GM18517 (cell line): ENCODE results near the gene MRTFB.
"Not testable (repeated sequence)": the region's sequence is repeated elsewhere in the genome, so short reads cannot be mapped to it uniquely, and the experiment has no call there.

Experiments
- ATAC-seq: cut with Tn5 transposase; IDR thresholded peaks from one replicate; pipeline ENCODE4 v1.9.1; 2021; ENCODE audit warnings: mild to moderate bottlenecking, moderate library complexity; ENCODE audit not compliant: unreplicated experiment

MRTFB gene

GRCh38 chr16:14182999-14183398 is 111.9 kb downstream of the MRTFB start:
- ATAC-seq, result no peak

- not testable (repeated sequence) for ATAC-seq
Measured at GRCh38 chr16:14183962-14184361, 112.8 kb downstream of the MRTFB start.

- ATAC-seq, result no peak
Measured at GRCh38 chr16:14186007-14186794, 115.1 kb downstream of the MRTFB start.

GRCh38 chr16:14186795-14187221 is 115.7 kb downstream of the MRTFB start:
- ATAC-seq, result no peak

GRCh38 chr16:14187517-14188338 is 116.6 kb downstream of the MRTFB start:
- ATAC-seq, result no peak

GRCh38 chr16:14193316-14193871 is 122.3 kb downstream of the MRTFB start:
- ATAC-seq, result peak; percentile 89

- no peak for ATAC-seq
Measured at GRCh38 chr16:14194721-14195120, 123.6 kb downstream of the MRTFB start.

- no peak for ATAC-seq
Measured at GRCh38 chr16:14196011-14196410, 124.9 kb downstream of the MRTFB start.

- ATAC-seq, result no peak
Measured at GRCh38 chr16:14196539-14196938, 125.4 kb downstream of the MRTFB start.

- ATAC-seq, result no peak
Measured at GRCh38 chr16:14198012-14198411, 126.9 kb downstream of the MRTFB start.

GRCh38 chr16:14198572-14198971 is 127.5 kb downstream of the MRTFB start:
- no peak for ATAC-seq

GRCh38 chr16:14199199-14199598 is 128.1 kb downstream of the MRTFB start:
- ATAC-seq, result no peak

- no peak for ATAC-seq
Measured at GRCh38 chr16:14199624-14200023, 128.5 kb downstream of the MRTFB start.

- no peak for ATAC-seq
Measured at GRCh38 chr16:14202095-14202494, 131.0 kb downstream of the MRTFB start.

GRCh38 chr16:14202697-14203096 is 131.6 kb downstream of the MRTFB start:
- no peak for ATAC-seq

- ATAC-seq, result no peak
Measured at GRCh38 chr16:14203166-14203565, 132.0 kb downstream of the MRTFB start.

- no peak for ATAC-seq
Measured at GRCh38 chr16:14205666-14206065, 134.5 kb downstream of the MRTFB start.

- ATAC-seq, result no peak
Measured at GRCh38 chr16:14211856-14212543, 140.9 kb downstream of the MRTFB start.

GRCh38 chr16:14215941-14216340 is 144.8 kb downstream of the MRTFB start:
- no peak for ATAC-seq

- ATAC-seq, result no peak
Measured at GRCh38 chr16:14219983-14220382, 148.9 kb downstream of the MRTFB start.

GRCh38 chr16:14223632-14224031 is 152.5 kb downstream of the MRTFB start:
- no peak for ATAC-seq
